CD4-positive, alpha-beta T cell treated with Interleukin-15 for 4 hours (primary cell): ENCODE measurements around the gene BRD4.
"Not testable (repeated sequence)": the region's sequence is repeated elsewhere in the genome, so short reads cannot be mapped to it uniquely, and the experiment has no call there.

Experiments
- DNase-seq: peaks from one replicate; pipeline ENCODE4 v3.0.0-alpha.2; 2020; ENCODE audit warnings: low spot score

BRD4 gene

DNA sequence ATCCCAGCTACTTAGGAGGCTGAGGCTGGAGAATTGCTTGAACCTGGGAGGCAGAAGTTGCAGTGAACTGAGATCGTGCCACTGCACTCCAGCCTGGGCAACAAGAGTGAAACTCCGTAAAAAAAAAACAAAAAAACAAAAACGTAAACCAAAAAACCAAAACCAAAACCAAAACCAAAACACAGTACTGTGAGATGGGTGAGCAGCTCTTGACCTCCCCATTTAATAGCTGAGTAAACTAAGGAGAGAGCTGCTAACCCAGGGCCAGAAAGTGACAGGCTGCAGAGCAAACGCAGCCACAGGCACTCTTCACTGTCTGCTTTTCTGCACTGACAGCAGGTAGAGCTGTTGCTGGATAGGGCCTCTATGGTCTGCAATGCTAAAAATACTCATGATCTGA, 27.7 kb upstream of the BRD4 start:
- not testable (repeated sequence) for DNase-seq

- DNase-seq: no peak
Observed at GRCh38 chr19:15358918-15359317, 26.6 kb upstream of the BRD4 start.

DNA sequence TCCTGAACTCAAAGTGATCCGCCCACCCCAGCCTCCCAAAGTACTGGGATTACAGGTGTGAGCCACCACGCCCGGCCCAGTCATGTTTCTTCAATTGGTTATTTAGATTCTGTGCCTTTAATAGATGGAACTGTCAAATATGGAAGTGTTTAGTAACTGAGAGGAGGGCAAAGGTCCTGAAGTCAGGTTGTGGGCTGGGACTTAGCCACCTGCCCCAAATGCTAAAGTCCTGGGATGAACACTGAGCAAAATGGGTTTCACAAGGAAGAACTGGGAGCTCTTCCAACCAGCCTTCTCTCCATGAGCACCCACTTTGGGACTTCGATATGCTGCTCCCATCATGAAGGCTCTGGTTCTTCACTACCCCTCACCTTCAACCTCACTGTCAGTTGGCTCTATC, 25.6 kb upstream of the BRD4 start:
- DNase-seq: no peak

DNA sequence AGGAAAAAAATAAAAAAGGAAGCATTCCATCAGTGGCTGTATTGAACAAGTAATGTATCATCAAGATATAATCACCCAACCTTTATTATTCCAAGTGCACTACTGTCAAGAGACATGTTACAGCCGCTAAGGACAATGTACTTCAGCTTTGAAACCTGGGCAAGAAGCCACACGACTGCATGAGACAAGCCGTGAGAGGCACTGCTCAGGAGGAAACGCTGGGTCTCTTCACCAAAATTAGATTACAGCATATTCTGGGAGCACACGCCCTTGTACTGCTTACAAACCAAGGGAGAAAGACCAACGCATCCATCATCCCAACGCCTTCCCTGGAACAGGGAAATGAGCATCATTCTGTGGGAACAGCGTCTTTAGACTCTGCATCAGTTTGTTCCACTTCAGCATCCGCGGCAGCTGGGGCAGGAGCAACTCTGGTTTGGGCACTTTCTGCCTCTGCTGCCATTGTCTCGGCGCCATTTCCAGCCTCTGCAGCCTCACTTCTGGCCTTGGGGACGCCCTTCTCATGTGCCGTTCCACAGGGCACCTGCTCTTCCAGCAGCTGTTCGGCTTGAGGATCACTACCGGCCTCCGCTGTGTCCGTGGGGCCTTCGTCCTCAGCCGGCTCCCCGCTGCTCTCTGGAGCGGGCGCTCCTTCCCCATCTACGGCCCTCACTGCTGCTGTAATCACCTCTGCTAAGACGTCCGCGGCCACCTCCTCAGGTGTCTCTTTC, 22.4 kb upstream of the BRD4 start:
- DNase-seq: no peak

DNA sequence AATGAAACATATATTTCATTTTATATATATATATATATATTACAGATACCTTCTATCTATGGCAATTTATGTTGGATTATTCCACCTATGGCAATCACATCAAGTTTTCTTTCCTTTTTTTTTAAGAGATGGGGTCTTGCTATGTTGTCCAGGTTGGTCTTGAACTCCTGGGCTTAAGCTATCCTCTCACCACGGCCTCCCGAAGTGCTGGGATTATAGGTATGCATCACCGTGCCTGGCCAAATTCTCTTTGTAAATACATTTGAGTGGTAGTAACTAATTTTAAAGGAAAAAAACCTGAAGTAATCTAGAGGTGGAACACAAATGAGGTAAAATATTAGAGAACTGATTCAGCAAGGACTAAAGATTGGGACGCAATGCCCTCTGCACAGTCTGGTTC, 21.6 kb upstream of the BRD4 start:
- no peak for DNase-seq

DNA sequence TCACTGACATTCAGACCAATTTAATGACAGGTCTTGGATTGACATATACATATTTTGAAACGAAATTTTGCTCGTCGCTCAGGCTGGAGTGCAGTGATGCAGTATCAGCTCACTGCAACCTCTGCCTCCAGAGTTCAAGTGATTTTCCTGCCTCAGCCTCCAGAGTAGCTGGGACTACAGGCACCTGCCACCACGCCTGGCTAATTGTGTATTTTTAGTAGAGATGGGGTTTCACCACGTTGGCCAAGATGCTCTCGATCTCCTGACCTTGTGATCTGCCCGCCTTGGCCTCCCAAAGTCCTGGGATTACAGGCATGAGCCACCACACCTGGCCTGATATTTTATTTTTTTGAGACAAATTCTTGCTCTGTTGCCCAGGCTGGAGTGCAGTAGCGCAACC, 20.2 kb upstream of the BRD4 start:
- DNase-seq: not testable (repeated sequence)

DNA sequence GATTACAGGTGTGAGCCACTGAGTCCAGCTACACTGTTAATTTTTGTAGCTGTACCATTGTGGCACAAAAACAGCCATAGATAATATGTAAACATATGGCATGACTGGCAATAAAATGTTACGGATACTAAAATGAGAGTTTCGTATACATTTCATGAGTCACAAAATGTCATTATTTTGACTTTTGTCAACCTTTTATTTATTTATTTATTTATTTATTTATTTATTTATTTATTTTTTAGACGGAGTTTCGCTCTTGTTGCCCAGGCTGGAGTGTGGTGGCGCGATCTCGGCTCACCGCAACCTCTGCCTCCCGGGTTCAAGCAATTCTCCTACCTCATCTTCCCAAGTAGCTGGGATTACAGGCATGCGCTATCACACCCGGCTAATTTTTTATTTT, 9.0 kb upstream of the BRD4 start:
- not testable (repeated sequence) for DNase-seq

DNA sequence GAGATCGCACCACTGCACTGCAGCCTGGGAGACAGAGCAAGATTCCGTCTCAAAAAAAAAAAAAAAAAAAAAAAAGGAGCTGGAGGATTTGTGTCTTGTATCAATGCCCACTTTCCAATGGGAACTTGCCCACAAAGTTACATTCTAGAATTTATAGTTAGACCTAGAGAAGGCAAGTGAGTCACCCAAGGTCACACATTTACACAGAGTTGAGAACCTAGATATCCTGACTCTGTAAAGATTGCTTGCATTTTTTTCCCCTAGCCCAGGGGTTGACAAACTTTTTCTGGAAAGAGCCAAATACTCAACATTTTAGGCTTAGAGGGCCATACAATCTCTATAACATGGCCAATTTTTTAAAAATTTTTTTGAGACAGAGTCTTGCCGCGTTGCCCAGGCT, 7.7 kb upstream of the BRD4 start:
- DNase-seq: no peak

DNA sequence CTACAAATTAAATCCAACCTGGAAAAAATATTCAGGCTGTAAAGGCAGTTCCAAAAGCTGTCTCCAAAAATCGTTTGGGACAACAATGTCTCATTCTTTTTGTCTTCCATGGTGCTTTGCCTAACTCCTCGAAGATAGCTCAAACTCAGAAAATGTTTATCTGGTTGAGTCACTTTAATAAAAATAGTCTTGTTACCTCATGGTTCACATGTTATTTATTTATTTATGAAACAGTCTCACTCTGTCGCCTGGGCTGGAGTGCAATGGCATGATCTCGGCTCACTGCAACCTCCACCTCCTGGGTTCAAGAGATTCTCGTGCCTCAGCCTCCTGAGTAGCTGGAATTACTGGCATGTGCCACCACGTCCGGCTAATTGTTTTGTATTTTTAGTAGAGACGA, 4.9 kb upstream of the BRD4 start:
- no peak for DNase-seq

- DNase-seq: not testable (repeated sequence)
Observed at GRCh38 chr19:15335992-15336391, 3.7 kb upstream of the BRD4 start.

DNA sequence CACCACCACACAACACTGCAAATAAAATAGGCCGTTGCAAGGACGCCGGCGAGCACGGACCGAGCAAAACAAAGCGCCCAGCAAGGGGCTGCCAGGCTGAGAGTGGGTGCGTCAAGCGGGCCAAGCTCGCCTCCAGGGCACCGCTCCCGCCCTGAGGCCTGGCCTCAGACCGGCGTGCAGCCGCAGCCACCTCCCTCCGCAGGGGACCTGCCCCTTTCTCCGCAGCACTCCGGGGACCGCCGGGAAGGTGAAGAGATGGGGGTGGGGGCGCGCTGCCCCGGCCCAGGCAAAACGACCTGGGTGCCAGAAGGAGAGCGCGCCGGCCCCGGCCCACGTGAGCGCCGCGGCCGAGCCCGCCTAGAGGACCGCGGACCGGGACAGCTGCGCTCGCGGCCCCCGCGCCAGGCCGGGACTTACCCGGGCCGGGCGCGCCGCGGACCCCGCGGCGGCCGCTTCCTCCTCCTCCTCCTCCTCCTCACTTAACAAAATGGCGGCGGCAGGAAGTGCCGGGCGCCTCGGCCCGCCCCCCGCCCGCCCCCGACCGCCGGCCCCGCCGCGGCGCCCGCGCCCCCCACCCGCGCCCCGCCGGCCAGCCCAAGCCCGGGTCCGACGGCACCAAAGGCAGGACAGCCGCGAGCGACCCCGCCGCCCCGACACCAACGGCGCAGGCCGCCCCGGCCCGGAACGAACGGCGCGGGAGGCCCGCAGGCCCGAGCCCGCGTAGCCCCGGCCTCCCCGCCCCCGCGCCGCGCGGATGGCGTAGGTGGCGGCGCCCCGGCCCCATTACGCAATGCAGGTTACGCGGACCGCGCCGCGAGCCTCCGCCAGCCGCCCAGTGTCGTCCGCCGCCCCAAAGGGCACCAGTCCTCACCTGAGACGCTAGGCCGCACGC, 674 bp downstream of the BRD4 start:
- DNase-seq: peak; percentile 45

- peak; percentile 24 for DNase-seq
Observed at GRCh38 chr19:15330801-15331418, 1.4 kb downstream of the BRD4 start.

GRCh38 chr19:15328312-15328711, 4.0 kb downstream of the BRD4 start:
- DNase-seq: no peak

- DNase-seq: no peak
Observed at GRCh38 chr19:15324791-15325519, 7.4 kb downstream of the BRD4 start.

DNA sequence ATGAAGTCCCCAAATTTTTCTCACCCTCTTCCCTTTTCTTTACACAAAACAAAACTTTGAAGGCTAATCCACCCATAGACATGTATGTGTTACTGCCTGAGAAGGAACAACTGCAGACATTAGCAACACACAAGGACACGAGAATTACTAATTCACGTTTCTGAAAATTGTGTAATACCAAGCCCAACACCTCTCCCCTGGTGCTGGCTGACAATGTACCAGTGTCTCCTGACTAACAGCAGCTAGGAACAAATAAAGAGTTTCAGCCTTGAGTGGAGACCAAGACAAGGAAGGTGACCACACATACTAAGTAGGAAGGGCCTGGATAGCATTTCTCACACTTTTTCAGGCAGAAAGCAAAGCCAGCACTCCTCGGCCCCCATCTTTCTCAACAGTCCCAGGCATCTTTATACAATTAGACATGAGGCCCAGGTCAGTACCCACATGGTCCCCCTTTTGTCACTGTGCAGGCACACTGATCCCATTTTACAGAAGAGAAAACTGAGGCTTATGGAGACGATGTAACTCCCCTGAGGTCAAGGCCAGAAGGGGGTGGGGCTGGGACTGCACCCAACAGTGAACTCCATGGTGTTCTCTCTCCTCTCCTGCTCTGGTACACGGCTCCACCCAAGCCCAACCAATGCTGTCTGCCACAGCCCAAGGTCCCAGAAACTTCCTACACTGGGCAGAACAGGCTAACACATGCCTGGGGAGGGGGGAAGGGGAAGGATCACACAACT, 8.7 kb downstream of the BRD4 start:
- DNase-seq: no peak

DNA sequence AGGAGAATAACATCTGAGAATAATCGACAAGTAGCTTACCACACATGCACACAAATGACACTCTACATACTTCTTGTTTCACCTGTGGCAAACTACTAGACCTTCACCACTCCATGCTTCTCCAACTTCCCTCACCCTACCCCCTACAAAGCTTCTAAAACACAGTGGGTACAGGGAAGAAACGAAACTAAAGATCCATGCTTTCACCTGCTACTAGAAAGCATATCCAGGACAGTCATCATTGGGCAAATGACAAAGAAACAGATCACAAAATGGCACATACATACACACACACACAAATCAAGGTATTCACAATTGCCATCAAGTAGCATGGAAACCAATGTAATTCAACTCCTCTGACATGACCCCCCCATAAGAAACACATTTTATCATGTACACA, 10.6 kb downstream of the BRD4 start:
- DNase-seq: no peak

DNA sequence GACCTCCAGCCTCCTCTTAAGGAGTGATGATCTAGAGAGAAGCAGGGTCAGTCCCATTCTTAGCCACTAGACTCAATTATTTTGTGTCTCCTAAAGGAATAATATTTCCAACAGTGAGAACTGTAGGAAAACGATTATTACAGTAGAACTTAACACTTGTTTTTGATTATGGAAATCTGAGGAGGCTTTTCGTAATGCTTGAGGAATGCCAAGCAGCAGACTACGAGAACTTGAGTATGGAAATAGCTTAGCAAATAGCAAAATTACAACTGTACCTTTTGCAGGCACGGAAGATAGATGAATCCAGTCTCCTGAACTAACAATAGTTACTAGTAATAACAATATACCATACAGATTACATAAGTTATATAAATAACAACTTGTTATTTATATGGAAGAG, 12.2 kb downstream of the BRD4 start:
- no peak for DNase-seq

- DNase-seq: no peak
Observed at GRCh38 chr19:15318241-15318691, 14.1 kb downstream of the BRD4 start.

GRCh38 chr19:15317392-15318071, 14.8 kb downstream of the BRD4 start:
- no peak for DNase-seq

- no peak for DNase-seq
Observed at GRCh38 chr19:15316498-15316897, 15.8 kb downstream of the BRD4 start.

DNA sequence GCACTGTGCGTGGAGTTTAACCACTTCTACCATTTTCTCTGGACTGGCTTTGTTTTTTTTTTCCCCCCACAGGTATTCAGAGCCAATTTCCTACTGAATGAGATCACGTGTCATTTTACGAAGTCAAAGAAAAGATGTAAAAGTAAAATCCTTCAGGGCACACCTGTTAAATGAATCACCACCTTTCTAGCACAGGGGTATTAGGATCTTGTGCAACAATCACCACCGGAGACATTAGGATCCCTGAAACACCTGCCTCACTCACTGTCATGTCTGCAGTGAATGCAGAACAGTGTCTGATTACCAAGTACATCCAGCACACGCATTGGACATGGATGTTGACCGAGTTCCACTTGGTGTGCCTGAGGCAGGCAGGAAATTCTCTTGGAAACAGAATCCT, 17.2 kb downstream of the BRD4 start:
- DNase-seq: no peak
